ENCODE results near the gene SH2D3C. TPM values are rescaled to one million over a fixed set of nuclear protein-coding genes. Genes with fewer than 3 reads are reported as not detected.
A peak's percentile ranks its signal among the peaks of the same experiment; 100 is the strongest.

The SH2D3C gene
- total RNA-seq, 4 donors from 2014 or later = 6.1 to 12.1 (median 8.5) TPM

DNA sequence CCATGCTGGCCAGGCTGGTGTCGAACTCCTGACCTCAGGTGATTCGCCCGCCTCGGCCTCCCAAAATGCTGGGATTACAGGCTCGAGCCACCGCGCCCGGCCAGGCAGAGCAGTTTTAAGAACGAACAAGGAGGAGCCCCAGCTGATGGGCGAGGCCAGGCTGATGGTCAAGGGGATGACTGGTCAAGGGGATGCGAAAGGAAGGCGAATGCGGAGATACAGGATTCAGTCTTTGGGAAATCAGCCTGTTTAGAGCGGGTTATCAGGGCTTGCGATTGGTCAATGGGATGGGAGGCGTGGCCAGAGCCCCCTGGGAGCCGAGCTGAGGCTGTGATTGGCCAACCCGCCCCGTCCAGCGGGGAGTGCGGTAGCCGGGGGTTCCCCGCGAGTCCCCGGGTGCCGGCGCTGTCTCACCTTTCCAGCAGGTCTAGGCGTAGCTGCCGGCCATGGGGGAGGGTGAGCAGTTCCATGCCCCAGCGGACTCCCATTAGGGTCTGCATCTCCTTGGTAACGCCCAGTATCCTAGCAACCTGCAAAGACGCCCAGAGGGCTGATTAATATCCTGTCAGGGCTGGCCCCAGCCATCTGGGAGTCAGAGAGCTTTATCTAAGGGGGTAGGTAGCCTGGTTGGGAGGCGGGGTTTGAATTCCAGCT, 35.9 kb downstream of the SH2D3C start:
- peak; percentile 59 for ATAC-seq
- TF ChIP-seq EP300 (IDR thresholded peaks at IDR 0.05) = no peak
- TF ChIP-seq, protein P1, sequence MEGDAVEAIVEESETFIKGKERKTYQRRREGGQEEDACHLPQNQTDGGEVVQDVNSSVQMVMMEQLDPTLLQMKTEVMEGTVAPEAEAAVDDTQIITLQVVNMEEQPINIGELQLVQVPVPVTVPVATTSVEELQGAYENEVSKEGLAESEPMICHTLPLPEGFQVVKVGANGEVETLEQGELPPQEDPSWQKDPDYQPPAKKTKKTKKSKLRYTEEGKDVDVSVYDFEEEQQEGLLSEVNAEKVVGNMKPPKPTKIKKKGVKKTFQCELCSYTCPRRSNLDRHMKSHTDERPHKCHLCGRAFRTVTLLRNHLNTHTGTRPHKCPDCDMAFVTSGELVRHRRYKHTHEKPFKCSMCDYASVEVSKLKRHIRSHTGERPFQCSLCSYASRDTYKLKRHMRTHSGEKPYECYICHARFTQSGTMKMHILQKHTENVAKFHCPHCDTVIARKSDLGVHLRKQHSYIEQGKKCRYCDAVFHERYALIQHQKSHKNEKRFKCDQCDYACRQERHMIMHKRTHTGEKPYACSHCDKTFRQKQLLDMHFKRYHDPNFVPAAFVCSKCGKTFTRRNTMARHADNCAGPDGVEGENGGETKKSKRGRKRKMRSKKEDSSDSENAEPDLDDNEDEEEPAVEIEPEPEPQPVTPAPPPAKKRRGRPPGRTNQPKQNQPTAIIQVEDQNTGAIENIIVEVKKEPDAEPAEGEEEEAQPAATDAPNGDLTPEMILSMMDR (IDR thresholded peaks at IDR 0.05) = no peak
- no peak for TF ChIP-seq POLR2A (IDR thresholded peaks at IDR 0.05)
- no peak for TF ChIP-seq POLR2AphosphoS5 (IDR thresholded peaks at IDR 0.05)
- 21% methylated on average over 14 of the region's 33 CpGs; no CpG with 5 or more reads in 1 of the 2 donors for WGBS, 2 donors (ENCODE audit: low coverage in 1 of 2)
- Histone ChIP-seq H3K4me1 (peaks cover 0 to 25% (median 7%) of the 10 kb centered on the region in 3 donors), H3K27me3 (peaks cover 65% of the 10 kb centered on the region), H3K4me3 (peak overlapping the region in 1 of 2 donors; percentile 36), H3K36me3 (peaks cover 0 to 42% of the 10 kb centered on the region in 2 donors), H3K9me3 (no peaks in the 10 kb centered on the region), H3K27ac (peak overlapping the region in 3 of 4 donors; percentile 45 to 72 (median 50))

DNA sequence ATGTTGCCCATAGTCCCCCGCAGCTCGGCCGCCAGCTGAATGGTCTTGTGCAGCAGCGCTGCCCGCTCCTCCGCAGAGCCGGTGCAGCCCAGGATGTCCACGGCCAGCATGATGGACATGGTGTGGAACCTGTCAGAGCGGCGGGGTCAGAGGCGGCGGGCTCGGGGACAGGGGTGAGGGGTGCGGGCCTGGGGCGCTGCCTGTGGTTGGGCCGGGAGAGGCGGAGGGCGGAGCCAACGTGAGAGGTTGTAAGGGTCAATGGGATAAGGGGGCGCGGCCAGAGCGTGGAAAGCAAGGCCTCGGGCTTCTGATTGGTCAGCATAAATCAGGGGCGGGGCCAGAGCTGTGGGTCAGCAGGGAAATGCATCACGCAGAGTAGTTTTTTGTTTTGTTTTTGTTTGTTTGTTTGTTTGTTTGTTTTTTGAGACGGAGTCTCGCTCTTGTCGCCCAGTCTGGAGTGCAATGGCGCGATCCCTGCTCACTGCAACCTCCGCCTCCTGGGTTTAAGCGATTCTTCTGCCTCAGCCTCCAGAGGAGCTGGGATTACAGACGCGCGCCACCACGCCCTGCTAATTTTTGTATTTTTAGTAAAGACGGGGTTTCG, 36.5 kb downstream of the SH2D3C start:
- Histone ChIP-seq H3K36me3 (peaks cover 0 to 37% of the 10 kb centered on the region in 2 donors), H3K27ac (peak overlapping the region in 3 of 4 donors; percentile 45 to 72 (median 50)), H3K27me3 (peaks cover 61% of the 10 kb centered on the region), H3K9me3 (no peaks in the 10 kb centered on the region), H3K4me3 (peak overlapping the region in 1 of 2 donors; percentile 36), H3K4me1 (peaks cover 0 to 25% (median 7%) of the 10 kb centered on the region in 3 donors)
- 17 to 24% methylated on average over 21 to 22 of the region's 38 CpGs for WGBS, 2 donors (ENCODE audit: low coverage in 1 of 2)
- peak; percentile 27 for ATAC-seq
- TF ChIP-seq, protein P1 (IDR thresholded peaks at IDR 0.05) = no peak
- no peak for TF ChIP-seq EP300 (IDR thresholded peaks at IDR 0.05)
- no peak for TF ChIP-seq POLR2A (IDR thresholded peaks at IDR 0.05)
- TF ChIP-seq POLR2AphosphoS5 (IDR thresholded peaks at IDR 0.05) = no peak

DNA sequence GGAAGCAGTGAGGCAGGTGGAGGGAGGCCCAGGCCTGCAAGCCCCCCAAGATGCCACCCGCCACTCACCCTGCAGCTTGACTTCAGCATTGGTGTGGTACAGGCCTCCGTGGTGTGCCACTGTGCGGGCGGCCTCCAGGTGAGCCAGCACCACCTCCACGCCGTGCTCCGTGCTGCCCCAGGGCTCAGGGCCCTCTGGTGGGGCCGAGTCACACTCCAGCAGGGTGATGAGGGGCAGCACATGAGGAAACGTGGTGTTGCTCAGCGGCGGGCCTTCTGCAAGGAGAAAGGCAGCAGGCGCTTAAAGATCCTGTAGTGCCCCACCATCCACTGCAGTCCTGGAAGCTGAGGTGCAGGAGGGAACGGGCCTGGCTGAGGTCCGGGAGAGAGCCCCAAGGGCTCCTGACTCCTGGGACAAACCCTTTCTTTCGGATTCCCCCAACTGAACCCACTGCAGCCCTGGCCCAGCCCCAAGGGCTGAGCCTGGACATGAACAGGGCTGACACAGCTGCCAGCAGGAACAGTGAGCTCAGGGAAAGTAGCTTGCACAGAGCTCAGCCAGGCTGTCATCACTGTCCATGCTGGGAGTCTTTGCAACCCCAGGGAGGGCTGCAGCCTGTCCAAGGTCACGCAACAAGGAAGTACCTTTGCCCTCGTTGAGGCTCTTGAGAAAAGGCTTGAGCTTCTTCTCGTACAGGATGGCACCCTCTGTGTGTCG, 38.7 kb downstream of the SH2D3C start:
- no peak for ATAC-seq
- TF ChIP-seq EP300 (IDR thresholded peaks at IDR 0.05) (no peak), POLR2A (IDR thresholded peaks at IDR 0.05) (no peak), POLR2AphosphoS5 (IDR thresholded peaks at IDR 0.05) (no peak)
- TF ChIP-seq, protein P1 (IDR thresholded peaks at IDR 0.05) = no peak
- peaks cover 0 to 31% of the 10 kb centered on the region in 2 donors for H3K36me3 ChIP-seq

DNA sequence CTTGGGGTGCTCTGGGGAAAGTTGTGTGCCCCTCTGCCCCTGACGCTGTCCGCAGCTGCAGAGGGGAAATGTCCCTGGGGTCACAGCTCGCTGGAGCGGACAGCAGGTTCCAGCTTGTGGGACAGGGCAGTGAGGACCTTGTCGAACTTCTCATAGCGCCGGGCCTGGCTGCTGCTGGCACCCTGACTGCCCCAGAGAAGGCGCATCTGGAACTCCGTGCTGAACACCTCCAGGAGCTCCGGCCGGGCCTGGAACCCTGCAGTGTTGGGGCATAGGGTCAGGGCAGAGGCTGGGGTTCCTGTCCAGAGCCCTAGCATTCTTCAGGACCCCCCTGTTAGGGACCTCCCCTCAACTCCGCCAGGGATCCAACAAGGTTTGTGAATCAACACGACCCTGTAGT, 39.8 kb downstream of the SH2D3C start:
- Histone ChIP-seq H3K4me3 (no peak overlapping the region), H3K9me3 (no peaks in the 10 kb centered on the region), H3K27me3 (peaks cover 44% of the 10 kb centered on the region), H3K4me1 (peaks cover 0 to 40% (median 14%) of the 10 kb centered on the region in 3 donors), H3K27ac (no peak overlapping the region), H3K36me3 (peaks cover 0 to 28% of the 10 kb centered on the region in 2 donors)
- WGBS, 2 donors (ENCODE audit: low coverage in 1 of 2) = 83 to 97% methylated on average over 1 to 4 of the region's 13 CpGs
- no peak for TF ChIP-seq EP300 (IDR thresholded peaks at IDR 0.05)
- no peak for TF ChIP-seq POLR2AphosphoS5 (IDR thresholded peaks at IDR 0.05)
- TF ChIP-seq POLR2A (IDR thresholded peaks at IDR 0.05) = no peak
- TF ChIP-seq, protein P1 (IDR thresholded peaks at IDR 0.05) = no peak
- no peak for ATAC-seq

More for the DNA sequence above, 38.7 kb downstream of the SH2D3C start:
- no peak overlapping the region for H3K4me3 ChIP-seq
- H3K9me3 ChIP-seq = no peaks in the 10 kb centered on the region
- peaks cover 55% of the 10 kb centered on the region for H3K27me3 ChIP-seq
- WGBS, 2 donors (ENCODE audit: low coverage in 1 of 2) = 86% methylated on average over 4 of the region's 19 CpGs; no CpG with 5 or more reads in 1 of the 2 donors
- peaks cover 0 to 30% (median 7%) of the 10 kb centered on the region in 3 donors for H3K4me1 ChIP-seq
- H3K27ac ChIP-seq = peak overlapping the region in 3 of 4 donors; percentile 58 to 72 (median 69)
